ENCODE results near the gene TMPRSS6.

TMPRSS6 gene

GRCh38 chr22:37112084-37112728 is 2.7 kb upstream of the TMPRSS6 start:
- DNase-seq = no peak

GRCh38 chr22:37111156-37111717 is 1.7 kb upstream of the TMPRSS6 start:
- DNase-seq = no peak

GRCh38 chr22:37107816-37108621 is 1.5 kb downstream of the TMPRSS6 start:
- DNase-seq = no peak

DNA sequence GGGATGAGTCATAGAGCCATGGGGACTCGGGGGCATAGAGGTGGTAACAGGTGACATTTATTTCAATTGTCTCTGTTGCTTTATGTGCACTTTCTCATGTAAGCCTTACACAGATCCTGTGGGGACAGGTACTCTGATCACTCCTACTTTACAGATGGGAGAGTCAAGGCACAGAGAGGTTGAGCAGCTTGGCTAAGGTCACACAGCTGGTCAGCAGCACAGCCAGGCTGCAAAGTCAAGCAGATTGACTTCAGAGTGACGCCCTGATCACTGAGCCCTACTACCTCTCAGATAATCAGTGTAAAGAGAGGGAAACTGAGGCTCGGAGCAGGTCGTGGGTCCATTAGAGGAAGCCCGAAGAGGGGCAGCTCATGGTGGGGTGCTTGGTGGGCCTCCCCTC is 3.5 kb downstream of the TMPRSS6 start:
- no peak for DNase-seq

DNA sequence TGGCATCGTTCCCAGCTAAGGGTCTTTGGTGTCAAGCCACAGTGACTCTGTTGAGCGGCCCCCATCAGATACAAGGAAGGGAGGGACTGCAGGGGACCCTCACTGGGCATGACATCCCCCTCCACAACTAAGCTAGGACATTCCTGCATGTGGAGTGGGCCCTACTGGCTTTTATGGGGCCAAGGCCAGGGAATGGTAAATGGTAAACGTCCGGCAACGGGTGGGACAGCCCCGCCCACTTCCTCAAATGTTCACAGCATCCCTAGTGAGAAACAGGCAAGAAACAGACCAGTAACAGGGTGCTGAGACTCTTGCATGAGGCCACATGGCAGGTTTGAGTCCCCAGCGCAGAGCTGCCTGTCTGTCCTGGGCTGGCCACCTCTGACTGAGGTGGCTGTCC is 4.4 kb downstream of the TMPRSS6 start:
- DNase-seq = no peak

DNA sequence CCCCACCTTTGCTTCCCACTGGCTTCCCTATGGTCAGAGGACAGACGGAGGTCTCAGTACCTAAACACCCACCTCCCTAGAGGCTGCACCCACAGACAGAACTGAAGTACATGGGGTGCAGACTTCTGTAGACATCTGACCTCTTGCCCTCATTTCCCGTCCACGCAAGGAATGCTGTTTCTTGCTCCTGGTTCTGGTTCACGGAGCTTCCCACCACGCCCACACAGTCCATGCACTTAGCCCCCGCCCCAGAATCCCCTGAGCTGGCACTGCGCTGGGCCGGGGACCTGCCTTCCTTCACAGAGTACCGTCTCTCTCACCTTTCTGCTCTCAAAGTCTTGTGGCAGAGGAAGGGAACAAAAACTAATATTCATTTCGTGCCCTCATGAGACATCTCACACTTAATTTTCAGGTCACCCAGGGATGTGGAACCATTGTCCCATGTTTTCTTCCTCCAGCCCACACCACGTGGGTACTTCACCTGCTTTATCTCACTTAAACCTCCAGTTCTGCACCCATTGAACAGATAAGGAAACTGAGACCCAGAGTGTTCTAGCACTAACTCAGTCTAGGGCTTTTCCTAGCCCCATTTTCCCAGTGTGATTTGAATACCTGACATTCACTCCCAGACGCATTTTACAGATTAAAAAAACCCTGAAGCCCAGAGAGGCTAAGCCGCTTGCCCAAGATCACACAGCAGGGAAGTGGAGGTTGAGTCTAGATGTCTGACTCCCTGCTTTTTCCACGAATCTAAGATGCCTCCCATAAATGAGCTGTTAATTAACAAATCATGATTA is 5.7 kb downstream of the TMPRSS6 start:
- DNase-seq = no peak

- no peak for DNase-seq
Measured at GRCh38 chr22:37103151-37103550, 6.4 kb downstream of the TMPRSS6 start.

DNA sequence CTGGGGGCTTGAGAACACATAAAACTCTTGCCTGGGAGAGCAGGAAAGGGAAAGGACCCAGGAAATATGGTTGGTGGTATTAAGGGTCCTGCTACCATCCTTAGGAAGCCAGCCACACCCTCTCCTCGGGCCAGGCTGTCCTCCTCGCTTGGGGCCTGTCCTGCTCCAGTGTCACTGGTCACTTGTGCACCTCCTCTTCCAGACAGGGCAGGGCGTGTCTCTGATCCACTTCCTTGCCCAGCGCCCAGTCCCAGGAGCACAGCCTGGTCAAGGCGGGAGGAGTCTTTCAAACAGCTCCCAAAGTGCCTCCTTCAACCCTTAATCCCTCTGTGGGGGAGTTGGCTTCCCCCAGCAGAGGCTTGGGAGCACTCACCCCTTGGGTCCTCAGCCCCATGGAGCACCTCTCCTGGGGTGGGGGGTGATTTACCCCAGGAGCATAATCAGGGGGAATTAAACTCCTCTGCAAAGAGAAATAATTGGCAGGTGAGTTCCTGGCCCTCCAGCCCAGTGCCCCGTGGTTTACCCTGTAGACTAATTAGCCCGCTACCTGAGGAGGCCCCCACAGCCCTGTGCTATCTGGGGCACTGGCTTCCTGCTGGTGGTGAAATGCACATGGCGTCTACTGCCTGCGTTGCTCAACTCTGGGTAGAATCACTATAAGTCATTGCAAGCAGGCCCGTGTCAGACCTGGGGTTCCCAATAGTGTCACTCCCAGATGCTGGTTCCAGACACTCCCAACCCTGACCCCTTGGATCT is 8.0 kb downstream of the TMPRSS6 start:
- DNase-seq = no peak

DNA sequence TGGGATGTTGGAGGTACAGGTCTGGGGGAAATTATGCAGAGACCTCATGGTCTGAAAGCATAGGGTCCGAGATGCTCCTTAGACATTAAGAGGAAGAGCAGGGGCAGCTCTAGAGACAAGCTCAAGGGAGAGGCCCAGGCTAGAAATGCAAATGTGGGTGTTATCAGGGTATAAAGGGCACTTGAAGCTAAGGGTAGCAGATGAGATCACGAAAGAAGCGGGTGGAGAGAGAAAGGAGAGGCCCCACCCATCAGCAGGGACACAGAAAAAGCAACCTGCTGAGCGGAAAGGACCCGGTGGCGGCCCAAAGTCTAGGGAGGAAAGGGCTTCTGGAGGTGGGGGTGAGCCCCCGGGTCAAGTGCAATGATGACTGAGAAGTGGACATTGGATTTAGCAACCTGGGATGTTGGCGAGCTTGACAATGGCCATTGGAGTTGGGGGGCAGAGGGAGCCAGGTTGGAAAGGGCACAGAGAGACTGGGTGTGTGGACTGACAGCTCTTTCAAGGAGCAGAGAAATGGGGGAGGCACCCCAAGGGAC is 8.9 kb downstream of the TMPRSS6 start:
- no peak for DNase-seq

DNA sequence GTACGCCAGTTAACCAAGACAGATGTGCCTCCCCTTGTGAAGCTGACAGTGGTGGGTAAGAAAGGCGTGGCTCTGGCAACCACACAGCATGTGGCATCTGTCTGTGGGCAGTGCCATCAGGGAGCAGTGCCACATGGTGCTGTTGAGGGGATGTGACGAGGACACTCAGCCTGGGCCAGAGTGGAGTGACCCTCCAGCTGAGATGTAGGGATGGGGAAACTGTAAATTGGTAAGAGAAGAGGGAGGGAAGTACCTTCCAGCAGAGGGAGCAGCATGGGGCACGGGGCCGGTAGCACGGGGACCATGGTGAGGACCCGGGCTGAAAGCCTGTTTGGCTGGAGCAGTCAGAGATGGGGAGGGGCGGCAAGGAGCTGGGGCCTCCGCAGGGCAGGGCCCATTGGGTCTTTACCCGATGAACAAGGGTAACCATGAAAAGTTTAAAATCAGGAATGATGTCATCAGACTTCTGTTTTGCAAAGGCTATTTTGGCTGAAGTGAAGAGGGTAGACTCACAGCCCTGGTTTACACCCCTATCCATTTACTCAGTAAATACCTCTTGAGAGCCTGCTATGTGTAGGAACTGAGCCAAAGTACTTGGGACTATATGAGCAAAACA is 10.4 kb downstream of the TMPRSS6 start:
- DNase-seq = peak; percentile 2 to 8

GRCh38 chr22:37097346-37097745 is 12.2 kb downstream of the TMPRSS6 start:
- DNase-seq = no peak

DNA sequence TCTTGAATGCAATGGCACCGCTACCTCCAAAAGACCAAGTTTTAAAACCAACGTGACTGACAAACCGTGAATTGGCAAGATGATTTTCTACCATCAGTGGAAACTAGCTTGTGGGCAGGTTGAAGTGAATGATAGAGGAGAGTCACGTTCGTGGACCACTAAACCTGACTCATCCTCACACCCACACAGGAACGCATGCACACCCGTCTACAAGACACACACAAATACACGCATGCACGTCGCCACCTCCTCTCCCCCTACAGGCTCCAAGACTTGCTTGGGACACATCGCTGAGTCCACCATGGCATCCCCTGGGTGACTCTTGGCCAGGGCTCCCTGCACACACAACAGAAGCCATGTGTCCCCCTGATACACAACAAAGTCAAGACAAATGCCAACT is 14.4 kb downstream of the TMPRSS6 start:
- DNase-seq = no peak

- DNase-seq = no peak
Measured at GRCh38 chr22:37094239-37094638, 15.3 kb downstream of the TMPRSS6 start.

- DNase-seq = no peak
Measured at GRCh38 chr22:37092997-37093396, 16.5 kb downstream of the TMPRSS6 start.

GRCh38 chr22:37091994-37092393 is 17.5 kb downstream of the TMPRSS6 start:
- DNase-seq = no peak

DNA sequence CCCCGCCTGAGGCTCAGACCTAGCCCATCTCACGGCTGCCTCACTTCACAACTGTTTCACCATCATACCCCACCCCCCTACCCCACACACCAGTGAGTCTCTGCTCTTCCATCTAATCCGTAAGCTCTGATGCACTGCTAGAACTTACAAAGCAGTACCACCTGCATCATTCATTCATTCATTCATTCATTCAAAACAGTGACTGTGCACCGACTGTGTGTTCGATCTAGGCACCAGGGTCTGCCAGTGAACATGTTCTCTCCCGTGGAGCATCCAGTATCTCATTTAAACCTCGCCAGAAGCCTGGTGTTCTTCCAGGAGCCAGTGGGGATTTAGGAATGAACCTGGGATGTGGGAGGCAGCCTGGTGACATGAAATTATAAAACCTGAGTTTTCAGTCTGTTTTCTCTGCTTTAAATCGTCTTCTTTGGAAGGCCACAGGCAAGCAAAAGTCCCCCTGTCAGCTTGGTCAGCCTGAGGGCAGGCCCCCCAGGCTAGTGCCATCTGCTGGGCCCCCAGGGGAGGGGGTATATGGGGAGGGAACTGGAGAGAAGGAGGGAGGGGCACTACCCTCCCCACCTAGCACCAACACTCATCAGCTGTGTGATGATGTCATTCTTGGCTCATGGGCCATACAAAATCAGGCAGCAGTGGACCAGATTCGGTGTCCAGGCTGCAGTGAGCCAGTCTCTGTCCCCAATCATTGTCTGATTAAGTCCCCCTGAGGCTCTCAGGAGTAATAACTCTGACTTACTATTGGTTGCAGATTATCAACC is 18.4 kb downstream of the TMPRSS6 start:
- DNase-seq = no peak

- DNase-seq = no peak
Measured at GRCh38 chr22:37089434-37089833, 20.1 kb downstream of the TMPRSS6 start.

- DNase-seq = no peak
Measured at GRCh38 chr22:37088750-37089408, 20.6 kb downstream of the TMPRSS6 start.

GRCh38 chr22:37088108-37088605 is 21.4 kb downstream of the TMPRSS6 start:
- no peak for DNase-seq

DNA sequence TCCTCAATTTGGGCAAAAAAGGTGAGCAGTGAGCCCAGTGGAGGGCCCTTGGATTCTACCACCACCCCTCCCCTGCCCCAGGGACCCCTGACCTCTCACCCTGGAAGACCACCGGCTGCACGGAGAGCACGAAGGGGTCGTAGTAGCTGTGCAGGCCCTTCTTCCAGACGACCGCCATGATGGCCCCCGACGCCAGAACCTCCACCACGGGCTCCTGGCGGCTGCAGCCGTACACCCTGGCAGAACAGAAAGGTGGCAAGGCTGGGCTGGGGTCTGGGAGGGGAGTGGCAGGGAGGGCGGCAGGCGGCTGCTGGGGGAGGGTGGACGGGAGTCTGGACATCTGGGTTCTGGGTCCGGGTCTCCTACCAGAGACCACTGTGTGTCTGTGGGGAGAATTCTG is 23.3 kb downstream of the TMPRSS6 start:
- DNase-seq = no peak
